NCI-H128 (cell line): ENCODE data around the gene MICAL2.
A peak's percentile ranks its signal among the peaks of the same experiment; 100 is the strongest.

Source experiments
- DNase-seq: peaks from one replicate; lab custom pipeline; 2025; ENCODE audit not compliant: unreplicated experiment; lab: John Stamatoyannopoulos, UW

MICAL2 gene

DNA sequence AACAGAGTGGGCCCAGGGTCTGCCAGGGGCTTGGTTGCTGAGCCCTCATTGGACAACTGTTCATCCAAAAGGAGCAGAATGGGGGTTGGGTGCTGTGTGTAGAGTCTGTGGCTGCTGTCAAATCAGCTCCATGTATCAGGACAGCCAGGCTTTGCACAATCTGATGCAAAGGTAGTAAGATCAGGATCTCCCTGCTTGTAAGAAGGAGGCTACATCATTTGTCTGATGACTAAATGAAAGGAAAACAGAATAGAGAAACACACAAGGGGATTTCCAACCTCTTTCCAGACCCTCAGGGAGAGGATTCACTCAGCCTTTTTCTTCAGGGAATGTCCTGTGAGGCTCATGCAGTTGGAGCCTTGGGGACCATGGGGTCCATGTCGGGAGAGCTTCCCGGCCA is 7.2 kb downstream of the MICAL2 start:
- DNase-seq: no peak

DNA sequence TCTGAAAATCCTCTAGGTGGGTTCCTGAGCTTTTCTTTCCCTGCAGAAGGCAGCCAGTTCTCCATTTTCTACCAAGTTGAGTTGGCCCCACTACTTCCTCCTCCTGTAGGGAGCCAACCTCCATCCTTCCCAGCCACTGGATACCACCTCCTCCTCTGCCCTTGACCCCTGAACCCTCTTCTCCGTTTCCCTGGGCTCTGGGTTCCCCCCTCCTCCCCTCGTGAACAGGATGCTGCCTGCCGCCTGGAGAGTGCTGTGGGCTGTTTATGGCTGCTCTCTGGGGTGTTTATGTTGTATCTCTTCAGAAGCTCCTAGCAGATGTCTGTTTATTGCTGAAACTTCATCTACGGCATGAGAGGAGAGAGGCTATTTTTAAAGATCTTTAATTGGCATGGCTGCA is 8.6 kb downstream of the MICAL2 start:
- DNase-seq: no peak

DNA sequence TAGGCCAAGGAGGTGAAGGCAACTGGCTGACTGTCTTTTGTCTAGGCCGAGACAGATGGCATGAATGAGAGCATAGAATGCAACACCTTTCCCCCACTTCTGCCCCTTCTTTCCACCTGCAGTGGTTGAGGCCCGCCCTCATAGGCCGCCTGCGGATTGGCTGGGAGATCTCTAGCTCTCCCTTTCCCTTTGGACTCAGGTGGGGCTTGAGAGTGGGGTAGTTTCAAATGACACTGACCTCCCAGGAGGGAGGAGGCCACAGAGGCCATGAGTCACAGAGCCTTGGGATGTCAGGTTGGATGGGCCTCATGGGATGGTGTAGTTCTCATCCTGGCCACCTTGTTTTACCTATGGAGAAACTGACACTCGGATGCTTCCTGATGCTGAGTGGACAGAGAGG is 9.1 kb downstream of the MICAL2 start:
- peak; percentile 32 for DNase-seq

DNA sequence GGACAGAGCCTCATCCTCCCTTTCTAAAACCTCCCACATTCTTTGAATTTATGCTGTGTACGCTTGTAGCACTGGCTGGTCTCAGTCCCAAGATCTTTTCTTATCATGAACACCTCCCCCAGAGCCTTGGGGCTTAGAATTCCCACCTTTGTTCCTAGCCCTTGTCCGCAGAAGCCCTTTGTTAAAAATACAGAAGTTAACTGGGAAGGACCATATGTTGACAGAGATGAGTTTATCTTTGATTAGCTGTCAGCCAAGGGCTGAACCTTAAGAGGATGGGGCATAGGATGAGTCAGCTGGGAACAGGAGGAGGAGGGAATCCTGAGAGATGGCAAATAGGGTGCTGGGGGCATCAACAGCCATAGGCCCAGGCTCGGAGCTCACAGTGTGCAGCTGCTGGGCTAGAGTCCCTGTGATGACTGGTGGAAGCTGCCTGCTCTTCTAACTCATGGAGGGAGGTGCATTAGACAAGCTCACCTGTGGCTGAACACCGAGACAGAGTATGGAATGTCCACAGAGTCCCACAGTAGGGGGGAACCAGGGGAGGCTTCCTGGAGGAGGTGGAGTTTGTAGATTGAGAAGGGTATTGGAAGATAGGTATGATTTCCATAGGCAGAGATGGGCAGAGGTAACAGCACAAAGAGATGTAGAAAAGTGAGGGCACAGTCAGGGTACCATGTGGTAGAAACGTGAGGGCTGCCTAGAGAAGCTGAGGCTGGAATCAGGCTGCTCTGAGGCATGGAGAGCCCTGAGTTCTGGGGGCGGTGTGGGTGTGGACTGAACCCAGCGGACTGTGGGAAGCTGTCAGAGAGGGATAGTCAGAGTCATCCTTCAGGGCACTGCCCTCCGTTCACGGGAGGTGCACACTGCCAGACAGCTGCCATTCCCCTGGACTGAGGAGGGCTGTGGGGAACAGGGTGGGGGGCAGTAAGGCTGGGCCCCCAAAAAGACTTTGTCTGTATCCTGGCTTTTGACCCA is 9.9 kb downstream of the MICAL2 start:
- DNase-seq: no peak

DNA sequence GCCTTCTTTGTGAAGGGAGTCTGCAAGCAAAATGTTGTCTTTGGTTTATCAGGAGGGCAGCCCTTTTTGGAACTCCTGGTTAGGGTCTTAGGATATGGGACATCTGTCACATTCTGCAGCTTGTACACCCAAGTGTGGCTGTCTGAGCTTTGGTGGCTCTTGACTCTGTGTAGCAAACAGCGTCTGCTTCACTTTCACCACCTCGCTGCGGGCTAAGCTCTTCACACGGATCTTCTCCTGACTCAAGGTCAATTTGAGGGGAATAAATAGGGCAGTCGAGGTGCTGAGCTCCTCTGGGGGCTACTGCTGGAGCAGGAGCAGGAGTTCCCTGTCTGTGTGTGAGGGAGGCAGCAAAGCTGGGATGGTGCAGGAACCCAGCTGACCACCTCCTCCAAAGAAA is 10.6 kb downstream of the MICAL2 start:
- DNase-seq: no peak

DNA sequence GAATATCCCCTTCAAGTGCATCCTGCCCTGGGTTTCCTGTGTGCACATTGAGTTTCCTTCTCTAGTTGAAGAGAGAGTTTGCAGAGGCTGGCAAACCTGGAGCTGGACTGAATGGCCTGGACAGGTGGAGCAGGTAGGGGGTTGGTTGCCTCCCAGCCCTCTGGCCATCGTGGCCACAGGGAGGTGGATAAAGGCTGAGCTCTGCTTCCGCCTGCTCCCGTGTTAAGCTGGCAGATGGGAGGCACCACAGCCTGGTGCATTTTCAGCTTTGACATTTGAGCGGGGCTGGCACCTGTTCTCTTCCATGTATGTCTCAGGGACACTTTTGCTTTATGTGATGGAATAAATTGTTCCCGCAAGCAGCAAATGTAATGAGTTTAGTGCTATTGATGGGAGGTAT is 11.1 kb downstream of the MICAL2 start:
- DNase-seq: no peak

DNA sequence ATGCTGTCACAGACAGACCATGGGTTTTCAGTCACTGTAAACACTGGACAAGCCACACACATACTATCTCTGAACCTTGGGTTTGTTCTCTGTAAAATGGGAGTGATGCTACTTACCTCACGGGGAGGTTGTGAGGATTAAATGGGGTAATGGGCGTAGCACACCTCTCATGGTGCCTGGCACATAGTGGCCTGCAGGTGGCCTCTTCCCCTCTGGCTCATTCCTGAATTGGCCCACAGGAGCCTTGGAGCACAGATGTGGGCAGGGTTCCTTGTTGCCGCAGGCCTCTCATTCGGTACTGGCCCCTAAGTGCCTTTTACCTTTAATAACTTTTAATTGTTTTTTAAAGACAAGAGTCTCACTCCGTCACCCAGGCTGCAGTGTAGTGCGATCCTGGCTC is 11.7 kb downstream of the MICAL2 start:
- DNase-seq: no peak

DNA sequence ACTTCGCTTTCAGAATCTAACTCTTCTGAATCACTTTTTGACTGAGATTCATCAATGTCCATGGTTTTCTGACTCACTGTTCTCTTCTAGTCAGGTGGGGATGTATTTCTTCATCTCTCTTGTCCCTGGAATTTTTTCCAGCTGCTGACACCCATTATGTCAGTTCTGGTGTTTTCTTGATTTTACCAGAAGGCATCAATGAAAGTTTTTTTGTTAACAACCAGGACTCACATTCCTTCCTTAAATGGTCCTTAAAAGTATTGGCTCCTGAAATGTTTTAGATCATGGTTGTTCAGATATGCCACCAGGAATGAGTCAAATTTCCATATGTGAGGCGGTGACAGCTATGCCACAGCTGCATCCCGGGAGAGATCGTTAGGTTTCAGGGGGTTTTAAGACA is 12.9 kb downstream of the MICAL2 start:
- no peak for DNase-seq

DNA sequence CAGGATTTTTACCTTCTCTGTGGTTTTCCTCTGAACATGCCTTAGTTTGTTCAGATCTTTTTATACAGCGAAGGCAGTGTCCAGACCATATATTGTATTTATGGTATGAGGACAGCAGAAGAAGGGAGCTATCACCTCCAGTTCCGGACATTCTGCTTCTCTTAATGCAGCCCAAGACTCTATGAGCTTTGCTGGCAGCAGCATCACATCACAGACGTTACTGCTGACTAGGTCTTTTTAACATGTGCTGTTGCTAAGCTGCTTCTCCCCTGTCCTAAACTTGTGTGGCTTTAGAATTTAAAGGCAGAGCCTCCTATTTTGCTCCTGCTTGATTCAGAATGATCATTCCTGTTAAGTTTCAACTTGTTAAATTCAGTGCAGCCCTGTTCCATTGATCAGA is 13.4 kb downstream of the MICAL2 start:
- no peak for DNase-seq

DNA sequence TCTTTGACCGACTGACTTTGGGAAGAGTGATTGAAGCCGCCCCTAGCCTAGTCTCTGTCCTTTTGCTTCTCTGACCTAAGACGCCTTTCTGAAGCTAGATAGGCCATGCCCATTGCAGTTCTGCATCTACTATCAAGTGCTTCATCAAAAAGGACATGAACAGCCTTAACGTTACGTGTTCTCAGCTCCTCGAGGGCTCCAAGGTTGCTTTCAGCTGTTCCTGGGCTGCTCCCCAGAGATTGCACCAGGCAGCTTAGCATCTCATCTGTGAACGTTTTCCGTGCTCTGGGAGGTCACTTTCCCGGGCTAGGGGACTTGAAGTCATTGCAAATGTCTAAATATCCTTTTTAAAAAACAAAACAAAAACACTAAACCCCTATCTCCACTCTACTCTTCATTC is 13.9 kb downstream of the MICAL2 start:
- no peak for DNase-seq

DNA sequence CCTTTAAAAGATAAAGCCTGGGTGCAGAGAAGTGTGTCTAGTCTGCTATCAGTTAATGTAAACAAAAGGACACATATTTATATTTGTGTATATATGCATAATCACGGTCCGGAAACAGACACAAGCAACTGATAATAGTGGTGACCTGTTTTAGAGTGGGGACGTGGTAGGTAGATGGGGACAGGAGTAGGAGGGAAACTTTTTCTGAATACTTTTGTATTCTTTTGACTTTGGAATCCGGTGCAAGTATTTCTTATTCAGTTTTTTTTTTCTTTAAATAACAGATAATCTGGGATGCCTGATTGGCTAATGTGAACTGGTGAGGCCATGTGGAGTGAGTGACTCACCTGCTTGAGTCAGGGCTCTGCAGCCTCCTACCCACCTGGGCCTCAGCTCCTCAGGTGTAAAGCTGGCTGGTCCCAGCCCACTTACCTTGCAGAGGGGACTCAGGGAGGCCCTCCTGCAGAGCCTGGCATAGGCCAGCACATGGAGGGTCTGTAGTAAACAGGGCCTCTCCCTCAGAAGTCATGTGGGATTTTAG is 15.3 kb downstream of the MICAL2 start:
- DNase-seq: no peak

DNA sequence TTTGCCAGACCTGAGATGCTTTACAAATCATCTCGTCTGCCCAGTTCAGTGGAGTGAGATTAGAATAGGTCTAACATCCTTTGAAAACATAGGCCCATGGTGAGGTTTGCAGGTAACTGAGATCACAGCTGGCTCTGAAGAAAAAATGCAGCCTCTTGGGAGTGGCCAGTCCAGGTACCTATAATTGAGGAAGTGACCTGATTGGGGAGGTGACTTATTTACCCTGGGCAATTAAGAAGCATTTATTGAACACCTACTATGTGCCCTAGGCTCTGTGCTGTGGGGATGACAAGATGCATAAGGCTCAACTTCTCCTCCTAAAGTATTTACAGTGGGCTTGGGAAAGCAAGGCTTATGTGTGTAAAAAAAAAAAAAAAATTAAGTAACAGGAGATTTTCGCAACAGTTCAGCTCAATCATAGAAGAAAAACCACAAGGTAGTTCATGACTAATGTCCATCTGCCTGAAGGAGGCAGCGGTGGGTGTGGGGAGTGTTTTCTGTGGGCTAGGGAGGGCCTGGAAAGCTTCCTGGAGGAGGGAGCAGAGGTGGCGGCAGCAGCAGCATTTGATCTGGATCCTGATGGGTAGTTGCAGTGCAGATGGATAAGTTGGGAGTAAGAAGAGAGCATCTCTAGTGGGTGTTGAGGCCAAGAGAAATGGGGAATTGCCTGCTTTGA is 16.1 kb downstream of the MICAL2 start:
- no peak for DNase-seq

DNA sequence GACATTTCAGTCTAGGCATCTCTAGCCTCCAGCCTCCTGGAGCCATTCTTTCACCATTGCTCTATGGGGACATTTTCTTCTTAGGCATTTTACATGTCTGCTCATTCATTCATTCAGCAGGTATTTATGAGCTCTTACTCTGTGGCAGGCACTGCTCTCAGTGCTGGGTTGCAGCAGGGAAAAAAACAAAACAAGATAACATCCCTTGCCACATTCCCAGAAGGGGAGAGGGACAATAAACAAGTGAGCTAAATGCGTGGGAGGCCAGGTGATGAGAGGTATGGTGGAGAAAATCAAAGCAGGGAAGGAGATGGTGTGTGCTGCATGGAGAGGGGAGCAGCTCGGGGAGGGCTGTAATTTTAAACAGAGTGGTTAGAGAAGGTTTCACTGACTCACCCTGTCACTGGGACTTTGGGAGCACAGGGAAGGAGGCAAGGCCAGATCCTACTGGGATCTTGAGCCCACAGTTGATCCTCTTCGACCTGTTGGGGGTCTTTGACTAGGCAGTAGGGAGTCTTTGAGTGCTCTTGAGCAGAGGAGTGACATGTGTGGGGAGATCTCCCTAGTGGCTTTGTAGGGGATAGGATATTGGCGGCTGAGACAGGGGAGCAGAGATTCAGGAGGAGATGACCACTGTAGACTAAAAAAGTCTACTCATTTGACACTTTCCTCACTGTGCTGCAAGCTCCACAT is 17.0 kb downstream of the MICAL2 start:
- DNase-seq: no peak

DNA sequence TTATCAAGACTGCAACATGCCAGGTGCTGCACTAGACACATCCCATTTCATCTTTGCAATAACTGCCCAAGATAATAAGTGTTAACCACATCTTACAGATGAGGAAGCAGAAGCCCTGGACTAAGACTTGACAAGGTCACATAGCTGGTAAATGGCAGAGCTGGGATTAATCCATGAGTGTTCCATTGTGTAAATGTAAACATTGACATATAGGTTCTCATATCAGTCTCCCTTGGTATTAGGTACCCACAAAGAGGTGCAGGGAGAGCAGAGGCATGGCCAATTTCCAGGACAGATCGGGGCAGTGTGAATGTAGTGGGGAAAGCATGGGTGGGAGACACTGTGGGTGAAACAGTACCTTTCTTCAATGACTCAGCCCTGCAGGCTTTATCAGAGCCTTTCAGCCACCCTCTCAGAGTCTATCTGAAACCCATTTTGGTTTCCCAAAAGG is 17.9 kb downstream of the MICAL2 start:
- DNase-seq: no peak

DNA sequence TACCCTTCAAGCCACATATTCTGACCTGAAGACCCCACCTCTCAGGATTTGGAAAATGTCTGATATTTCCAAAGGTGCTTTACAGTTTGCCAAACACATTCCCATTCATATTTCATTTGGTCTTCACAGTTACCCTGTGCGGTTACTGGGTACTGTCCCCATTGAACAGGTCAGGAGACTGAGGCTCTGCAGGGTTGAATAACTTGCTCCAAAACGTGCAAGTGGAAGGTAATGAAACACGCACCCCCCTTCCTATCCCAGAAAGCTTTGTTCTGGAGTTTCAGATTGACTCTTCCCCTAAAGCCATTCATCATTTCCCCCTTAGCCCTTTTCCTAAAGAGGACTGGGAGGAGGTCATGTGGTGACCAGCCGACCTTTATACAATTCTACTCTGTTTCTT is 18.8 kb downstream of the MICAL2 start:
- DNase-seq: no peak

DNA sequence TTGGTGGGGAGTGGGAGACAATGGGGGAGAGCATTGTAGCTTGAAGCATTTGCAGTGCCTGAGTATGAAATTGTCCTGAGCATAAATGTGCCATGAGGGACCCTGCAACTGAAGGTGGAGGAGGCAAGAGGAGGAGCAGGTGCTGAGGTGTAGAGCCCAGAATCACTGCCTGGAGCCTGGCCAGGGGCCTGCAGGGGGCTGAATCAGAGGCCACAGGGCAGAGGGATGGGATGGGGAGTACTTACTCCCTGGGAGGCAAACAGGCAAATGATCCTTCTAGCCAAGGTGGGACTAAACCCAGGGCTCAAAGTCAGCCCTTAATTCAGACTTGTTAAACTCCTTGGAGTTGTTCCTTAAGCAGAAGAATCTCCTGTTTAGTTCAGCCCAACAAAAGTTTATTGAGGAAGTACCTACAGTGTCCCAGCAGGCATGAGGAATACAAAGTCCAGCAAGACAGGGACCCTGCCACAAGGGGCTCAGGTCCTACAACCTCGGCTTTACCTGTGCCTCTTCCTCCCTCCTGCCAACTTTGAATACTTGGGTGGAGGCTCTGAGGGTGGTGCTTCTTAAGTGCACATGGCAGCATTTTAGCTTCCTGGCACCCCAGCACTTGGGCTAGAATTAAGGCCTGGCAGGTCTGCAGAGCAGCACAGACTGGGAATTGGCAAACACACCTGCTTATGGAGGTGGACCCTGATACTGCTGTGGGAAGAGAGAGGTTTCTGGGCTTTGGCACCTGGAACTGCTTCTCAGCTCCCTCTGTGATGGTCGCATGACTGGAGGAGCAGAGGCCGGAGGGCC is 20.0 kb downstream of the MICAL2 start:
- no peak for DNase-seq

DNA sequence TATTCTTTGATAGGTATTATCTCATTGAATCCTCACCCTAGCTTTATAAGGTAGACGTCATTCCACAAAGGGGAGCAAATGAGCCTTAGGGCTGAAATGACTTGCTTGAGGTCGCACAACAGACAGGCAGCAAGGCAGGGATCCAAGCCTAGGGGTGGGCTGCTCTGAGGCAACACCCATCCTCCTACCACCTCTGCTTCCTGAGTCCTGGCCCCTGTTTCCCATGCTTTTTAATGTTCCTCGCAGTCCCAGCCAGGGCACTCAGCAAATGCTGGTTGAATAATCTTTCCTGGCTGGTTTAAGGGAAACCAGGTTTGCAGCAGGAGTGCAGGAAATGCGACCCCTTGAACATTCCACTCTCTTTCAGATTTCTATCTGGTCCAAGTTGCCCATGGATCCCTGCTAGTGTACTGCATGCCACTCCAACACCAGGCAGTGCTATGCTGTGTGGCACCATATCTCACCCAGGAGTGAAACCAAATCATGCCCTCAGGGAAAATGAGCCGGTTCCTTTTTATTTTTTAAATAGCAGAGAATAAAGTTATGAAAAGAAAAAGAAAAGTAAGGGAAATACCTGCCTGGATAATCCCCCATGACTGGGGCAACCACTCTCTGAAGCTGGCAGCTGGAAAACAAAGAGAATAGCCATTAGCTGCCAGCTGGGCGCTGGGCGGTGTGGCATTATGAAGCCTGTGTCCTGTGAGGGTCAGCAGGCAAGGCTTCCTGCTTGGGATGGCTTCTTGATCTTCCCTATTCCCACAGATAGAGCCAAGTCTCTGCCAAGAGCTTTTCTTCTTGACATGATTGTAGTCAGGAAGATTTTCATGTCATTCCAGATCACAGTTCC is 21.8 kb downstream of the MICAL2 start:
- DNase-seq: no peak

DNA sequence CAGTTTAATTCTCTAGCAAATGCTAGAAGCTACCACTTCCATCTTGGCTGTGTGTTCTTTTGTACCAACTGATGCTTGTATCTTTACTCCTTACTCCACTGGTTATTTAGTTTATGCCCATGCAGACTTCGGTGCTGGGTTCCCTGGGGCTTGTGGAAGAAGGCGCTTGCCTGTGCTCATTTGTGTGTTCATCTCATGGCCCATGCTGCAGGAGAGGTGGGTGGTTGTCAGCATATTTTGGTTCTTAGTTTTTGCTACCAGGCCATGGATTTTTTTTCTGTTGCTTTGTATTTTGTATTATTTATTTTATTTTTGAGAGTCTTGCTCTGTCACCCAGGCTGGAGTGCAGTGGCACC is 22.4 kb downstream of the MICAL2 start:
- DNase-seq: no peak

DNA sequence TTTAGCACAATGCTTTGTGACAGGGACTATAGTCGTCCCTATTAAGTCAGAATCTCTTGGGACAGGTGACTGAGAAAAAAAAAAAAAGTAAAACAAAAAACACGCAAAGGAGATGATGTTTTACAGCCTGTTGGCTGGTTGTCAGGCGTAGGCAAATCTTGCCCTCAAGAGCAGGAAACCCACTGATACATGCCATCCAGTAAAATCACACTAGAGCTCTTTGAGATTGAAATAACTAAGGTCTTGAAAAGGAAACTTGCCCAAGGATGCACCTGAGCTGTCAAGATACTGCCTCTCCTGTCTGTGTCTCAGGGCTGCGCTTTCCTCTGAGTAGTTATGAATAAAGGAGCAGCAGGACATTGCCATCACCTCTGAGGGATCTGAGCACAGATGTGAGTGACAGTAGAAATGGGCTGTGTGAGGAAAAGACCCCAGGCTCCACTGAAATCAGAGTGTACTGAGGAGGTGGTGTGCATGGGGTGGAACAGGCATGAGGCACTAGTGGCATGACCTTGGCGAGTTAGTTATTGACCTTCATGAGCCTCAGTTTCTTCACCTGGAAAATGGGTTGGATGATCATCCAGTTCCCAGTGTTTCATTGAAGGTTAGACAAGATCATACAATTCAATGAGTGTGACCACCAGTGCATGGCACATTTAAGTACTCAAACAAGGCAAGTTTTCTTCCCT is 23.3 kb downstream of the MICAL2 start:
- DNase-seq: no peak
